ENCODE data around the gene RAB3C.

- no peak for TF ChIP-seq CTCF (conservative IDR thresholded peaks at IDR 0.05 in 1 of 2, IDR thresholded peaks at IDR 0.05 in 1 of 2; ENCODE audit: low read depth in 1 of 2, low read length in 2 of 2)
- TF ChIP-seq EZH2 (IDR thresholded peaks at IDR 0.05; ENCODE audit: low read length, missing control alignments), result no peak
These were observed 17.8 kb upstream of the RAB3C start for GRCh38 chr5:58565033-58565432.
